WI38 (cell line): ENCODE data around the gene LUC7L.

Experiments
- H3K4me3 ChIP-seq: 2 replicates; pipeline ENCODE4 v1.5.1; 2011; ENCODE audit warnings: low read depth, mild to moderate bottlenecking, control low read depth, low read length
- CTCF ChIP-seq: IDR thresholded peaks from 2 replicates; pipeline ENCODE4 v1.5.1; 2012; ENCODE audit warnings: low read depth, mild to moderate bottlenecking, control low read depth, low read length

Gene LUC7L

GRCh38 chr16:191831-192230 is 37.4 kb downstream of the LUC7L start:
- TF ChIP-seq CTCF: no peak
- H3K4me3 ChIP-seq: no peak overlapping the region

GRCh38 chr16:189604-190186 is 39.6 kb downstream of the LUC7L start:
- no peak for TF ChIP-seq CTCF

GRCh38 chr16:188674-189073 is 40.6 kb downstream of the LUC7L start:
- no peak overlapping the region for H3K4me3 ChIP-seq
- TF ChIP-seq CTCF: no peak

More at GRCh38 chr16:189604-190186, 39.6 kb downstream of the LUC7L start:
- no peak overlapping the region for H3K4me3 ChIP-seq

GRCh38 chr16:187330-187729 is 41.9 kb downstream of the LUC7L start:
- H3K4me3 ChIP-seq: no peak overlapping the region
- no peak for TF ChIP-seq CTCF

- TF ChIP-seq CTCF: no peak
- no peak overlapping the region for H3K4me3 ChIP-seq
Observed at GRCh38 chr16:185691-186090, 43.6 kb downstream of the LUC7L start.

GRCh38 chr16:185213-185612 is 44.0 kb downstream of the LUC7L start:
- no peak for TF ChIP-seq CTCF
- H3K4me3 ChIP-seq: no peak overlapping the region

GRCh38 chr16:183005-183404 is 46.2 kb downstream of the LUC7L start:
- no peak for TF ChIP-seq CTCF
- H3K4me3 ChIP-seq: no peak overlapping the region
